ENCODE results near the gene COPG1.

Gene COPG1

GRCh38 chr3:129286081-129286480 is 36.7 kb downstream of the COPG1 start:
- no peak for TF ChIP-seq FOXP2 (optimal IDR thresholded peaks at IDR 0.05; ENCODE audit: borderline replicate concordance, extremely low read depth, extremely low read length, insufficient read depth)
- no peak for TF ChIP-seq TAF1 (IDR thresholded peaks at IDR 0.05; ENCODE audit: borderline replicate concordance, insufficient read depth, low read length)
- TF ChIP-seq POLR2AphosphoS5 (IDR thresholded peaks at IDR 0.05; ENCODE audit: low read depth, low read length): no peak
- TF ChIP-seq SIN3A (IDR thresholded peaks at IDR 0.05; ENCODE audit: borderline replicate concordance, insufficient read depth, low read length): no peak
- no peak for TF ChIP-seq REST (IDR thresholded peaks at IDR 0.05; ENCODE audit: insufficient read depth in 1 of 2, low read depth in 2 of 2, low read length in 2 of 2)

- no peak for TF ChIP-seq TAF1 (IDR thresholded peaks at IDR 0.05; ENCODE audit: borderline replicate concordance, insufficient read depth, low read length)
Measured at GRCh38 chr3:129288446-129288845, 39.0 kb downstream of the COPG1 start.

- TF ChIP-seq POLR2AphosphoS5 (IDR thresholded peaks at IDR 0.05; ENCODE audit: low read depth, low read length): no peak
- no peak for TF ChIP-seq REST (IDR thresholded peaks at IDR 0.05; ENCODE audit: insufficient read depth in 1 of 2, low read depth in 2 of 2, low read length in 2 of 2)
- TF ChIP-seq FOXP2 (optimal IDR thresholded peaks at IDR 0.05; ENCODE audit: borderline replicate concordance, extremely low read depth, extremely low read length, insufficient read depth): no peak
- no peak for TF ChIP-seq SIN3A (IDR thresholded peaks at IDR 0.05; ENCODE audit: borderline replicate concordance, insufficient read depth, low read length)
Measured at GRCh38 chr3:129289201-129289921, 40.0 kb downstream of the COPG1 start.

- TF ChIP-seq TAF1 (IDR thresholded peaks at IDR 0.05; ENCODE audit: borderline replicate concordance, insufficient read depth, low read length) (no peak), REST (IDR thresholded peaks at IDR 0.05; ENCODE audit: insufficient read depth in 1 of 2, low read depth in 2 of 2, low read length in 2 of 2) (no peak), FOXP2 (optimal IDR thresholded peaks at IDR 0.05; ENCODE audit: borderline replicate concordance, extremely low read depth, extremely low read length, insufficient read depth) (no peak), SIN3A (IDR thresholded peaks at IDR 0.05; ENCODE audit: borderline replicate concordance, insufficient read depth, low read length) (no peak), POLR2AphosphoS5 (IDR thresholded peaks at IDR 0.05; ENCODE audit: low read depth, low read length) (no peak)
Measured at GRCh38 chr3:129291236-129291886, 42.0 kb downstream of the COPG1 start.

GRCh38 chr3:129295286-129295685 is 45.9 kb downstream of the COPG1 start:
- TF ChIP-seq POLR2AphosphoS5 (IDR thresholded peaks at IDR 0.05; ENCODE audit: low read depth, low read length) (no peak), FOXP2 (optimal IDR thresholded peaks at IDR 0.05; ENCODE audit: borderline replicate concordance, extremely low read depth, extremely low read length, insufficient read depth) (no peak), SIN3A (IDR thresholded peaks at IDR 0.05; ENCODE audit: borderline replicate concordance, insufficient read depth, low read length) (no peak), REST (IDR thresholded peaks at IDR 0.05; ENCODE audit: insufficient read depth in 1 of 2, low read depth in 2 of 2, low read length in 2 of 2) (no peak), TAF1 (IDR thresholded peaks at IDR 0.05; ENCODE audit: borderline replicate concordance, insufficient read depth, low read length) (no peak)

Data from PFSK-1 (cell line).